Caco-2 (cell line): ENCODE measurements around the gene GNG3. TPM values are rescaled to one million over a fixed set of nuclear protein-coding genes. Genes with fewer than 3 reads are reported as not detected.

Source experiments
- BruUV-seq: library from RNA; stranded (reverse); fragments of 400-500 nt; replicated peaks from 2 replicates; lab custom pipeline; 2021; lab: Mats Ljungman, UMichigan
- CTCF ChIA-PET: fragments of 300-600 bp; sonication (Branson Sonifier 250); formaldehyde crosslinking; loops from one replicate; lab custom pipeline; 2022; ENCODE audit warnings: antibody characterized with exemption; lab: Charles Lee
- POLR2A ChIA-PET: fragments of 300-600 bp; sonication (Branson Sonifier 250); formaldehyde crosslinking; loops from one replicate; lab custom pipeline; 2022; ENCODE audit warnings: antibody characterized with exemption; lab: Charles Lee
- DNase-seq, 2 experiments: peaks; one replicate each; pipeline versions ENCODE4 v3.0.0 to v3.0.0-alpha.2; 2020 to 2022
- H3K27me3 ChIP-seq: replicated peaks from 2 replicates; pipeline ENCODE4 v1.6.0; 2011; ENCODE audit warnings: low read length; ENCODE audit not compliant: control insufficient read depth, insufficient read depth
- H3K36me3 ChIP-seq: 2 replicates; pipeline ENCODE4 v1.5.1; 2011; ENCODE audit warnings: low read length; ENCODE audit not compliant: control insufficient read depth, insufficient read depth
- H3K4me1 ChIP-seq: fragments of 250-450 bp; sonication (Bioruptor Pico); 2 replicates; pipeline ENCODE4 v1.5.1; 2020; ENCODE audit warnings: mild to moderate bottlenecking
- H3K4me3 ChIP-seq: 2 replicates; pipeline ENCODE4 v1.5.1; 2011; ENCODE audit warnings: low read depth, mild to moderate bottlenecking, control low read depth, low read length
- H3K9me3 ChIP-seq: fragments of 250-450 bp; sonication (Bioruptor Pico); 2 replicates; pipeline ENCODE4 v1.5.1; 2020; ENCODE audit warnings: mild to moderate bottlenecking, moderate library complexity
- H3K27ac Mint-ChIP-seq: one replicate; pipeline ENCODE4 v1.8.0; 2022; ENCODE audit warnings: mixed read lengths; ENCODE audit not compliant: unreplicated experiment
- H3K27me3 Mint-ChIP-seq: one replicate; pipeline ENCODE4 v1.8.0; 2022; ENCODE audit warnings: mixed read lengths; ENCODE audit not compliant: insufficient read depth, unreplicated experiment
- H3K36me3 Mint-ChIP-seq: one replicate; pipeline ENCODE4 v1.8.0; 2022; ENCODE audit warnings: mild to moderate bottlenecking, mixed read lengths; ENCODE audit not compliant: insufficient read depth, unreplicated experiment
- H3K4me1 Mint-ChIP-seq: one replicate; pipeline ENCODE4 v1.8.0; 2022; ENCODE audit warnings: low read depth, mixed read lengths; ENCODE audit not compliant: unreplicated experiment
- H3K4me3 Mint-ChIP-seq: one replicate; pipeline ENCODE4 v1.8.0; 2022; ENCODE audit warnings: mild to moderate bottlenecking, moderate library complexity, mixed read lengths; ENCODE audit not compliant: unreplicated experiment
- H3K9me3 Mint-ChIP-seq: one replicate; pipeline ENCODE4 v1.8.0; 2022; ENCODE audit warnings: mixed read lengths; ENCODE audit not compliant: unreplicated experiment
- intact Hi-C: fragments of 100-400 bp; cut with micrococcal nuclease; formaldehyde crosslinking; loops from one replicate; pipeline ENCODE4 v1.10.0; 2022; ENCODE audit not compliant: unreplicated experiment
- total RNA-seq: library from RNA; stranded (reverse); gene quantifications from 2 replicates; pipeline ENCODE4 v1.2.3, GENCODE V29; 2022
- TF ChIP-seq, protein P1 (sequence below), 2 experiments: fragments of 200-600 bp in 1 of 2; IDR thresholded peaks; 1 replicate in 1 of 2; 2 replicates in 1 of 2; pipeline versions ENCODE4 v1.5.1 to v1.8.0; 2011 to 2022; ENCODE audit warnings: antibody characterized with exemption in 1 of 2, control low read depth in 1 of 2, inconsistent platforms in 1 of 2, low read depth in 1 of 2, low read length in 1 of 2, mild to moderate bottlenecking in 1 of 2, moderate library complexity in 1 of 2; ENCODE audit not compliant: insufficient read depth in 1 of 2, severe bottlenecking in 1 of 2, unreplicated experiment in 1 of 2

The GNG3 gene
- total RNA-seq, 1 experiment from 2014 or later: not detected

DNA sequence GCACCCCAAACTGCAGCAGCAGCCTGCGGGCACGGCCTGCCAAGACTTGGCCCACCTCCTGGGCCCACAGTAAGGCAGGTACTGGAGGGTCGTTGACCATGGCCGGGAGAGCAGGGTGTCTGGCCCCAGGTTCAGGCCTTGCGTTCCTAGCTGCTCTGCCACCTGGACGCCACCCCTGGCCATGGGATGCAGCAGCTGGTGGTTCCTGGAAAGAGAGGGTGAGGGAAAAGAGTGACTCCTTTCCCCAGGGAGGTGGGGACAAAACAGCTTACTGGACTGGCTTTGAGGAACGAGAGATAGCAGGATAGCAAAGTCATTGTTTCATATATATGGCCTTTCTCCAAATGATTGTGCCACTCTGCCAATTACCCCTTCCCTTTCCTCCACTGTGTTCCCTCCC, 2.1 kb upstream of the GNG3 start:
- H3K9me3 Mint-ChIP-seq: no peaks in the 10 kb centered on the region
- Histone ChIP-seq H3K9me3 (no peaks in the 10 kb centered on the region), H3K4me1 (peaks cover 9% of the 10 kb centered on the region; the same call in 1 of the 2 replicates), H3K4me3 (peak overlapping the region; percentile 55), H3K27me3 (no peaks in the 10 kb centered on the region), H3K36me3 (peaks cover 1% of the 10 kb centered on the region; the same call in 1 of the 2 replicates)
- DNase-seq: no peak
- POLR2A ChIA-PET: interaction anchor here (0.6 to 1.8 kb wide), 7 partner anchors 22 to 132 kb away, joined by 5 to 18 read pairs (median 6); partner anchors contain the start of genes C11orf98, CSKMT, EEF1G and HNRNPUL2
- peak overlapping the region; percentile 96 for H3K4me3 Mint-ChIP-seq
- CTCF ChIA-PET: interaction anchor here (0.6 to 1.8 kb wide), 7 partner anchors 11 to 197 kb away, joined by 3 to 7 read pairs (median 4); partner anchors contain the start of genes B3GAT3, LBHD1, TAF6L and UQCC3
- TF ChIP-seq, protein P1, sequence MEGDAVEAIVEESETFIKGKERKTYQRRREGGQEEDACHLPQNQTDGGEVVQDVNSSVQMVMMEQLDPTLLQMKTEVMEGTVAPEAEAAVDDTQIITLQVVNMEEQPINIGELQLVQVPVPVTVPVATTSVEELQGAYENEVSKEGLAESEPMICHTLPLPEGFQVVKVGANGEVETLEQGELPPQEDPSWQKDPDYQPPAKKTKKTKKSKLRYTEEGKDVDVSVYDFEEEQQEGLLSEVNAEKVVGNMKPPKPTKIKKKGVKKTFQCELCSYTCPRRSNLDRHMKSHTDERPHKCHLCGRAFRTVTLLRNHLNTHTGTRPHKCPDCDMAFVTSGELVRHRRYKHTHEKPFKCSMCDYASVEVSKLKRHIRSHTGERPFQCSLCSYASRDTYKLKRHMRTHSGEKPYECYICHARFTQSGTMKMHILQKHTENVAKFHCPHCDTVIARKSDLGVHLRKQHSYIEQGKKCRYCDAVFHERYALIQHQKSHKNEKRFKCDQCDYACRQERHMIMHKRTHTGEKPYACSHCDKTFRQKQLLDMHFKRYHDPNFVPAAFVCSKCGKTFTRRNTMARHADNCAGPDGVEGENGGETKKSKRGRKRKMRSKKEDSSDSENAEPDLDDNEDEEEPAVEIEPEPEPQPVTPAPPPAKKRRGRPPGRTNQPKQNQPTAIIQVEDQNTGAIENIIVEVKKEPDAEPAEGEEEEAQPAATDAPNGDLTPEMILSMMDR (IDR thresholded peaks at IDR 0.05; ENCODE audit: insufficient read depth in 1 of 2, low read depth in 1 of 2, low read length in 1 of 2, severe bottlenecking in 1 of 2, unreplicated experiment in 1 of 2): no peak
- no TSS peak for BruUV-seq
- intact Hi-C loops: no loop called here
- H3K4me1 Mint-ChIP-seq: peaks cover 18% of the 10 kb centered on the region
- no peaks in the 10 kb centered on the region for H3K27me3 Mint-ChIP-seq
- peaks cover 77% of the 10 kb centered on the region for H3K36me3 Mint-ChIP-seq
- peak overlapping the region; percentile 97 for H3K27ac Mint-ChIP-seq

DNA sequence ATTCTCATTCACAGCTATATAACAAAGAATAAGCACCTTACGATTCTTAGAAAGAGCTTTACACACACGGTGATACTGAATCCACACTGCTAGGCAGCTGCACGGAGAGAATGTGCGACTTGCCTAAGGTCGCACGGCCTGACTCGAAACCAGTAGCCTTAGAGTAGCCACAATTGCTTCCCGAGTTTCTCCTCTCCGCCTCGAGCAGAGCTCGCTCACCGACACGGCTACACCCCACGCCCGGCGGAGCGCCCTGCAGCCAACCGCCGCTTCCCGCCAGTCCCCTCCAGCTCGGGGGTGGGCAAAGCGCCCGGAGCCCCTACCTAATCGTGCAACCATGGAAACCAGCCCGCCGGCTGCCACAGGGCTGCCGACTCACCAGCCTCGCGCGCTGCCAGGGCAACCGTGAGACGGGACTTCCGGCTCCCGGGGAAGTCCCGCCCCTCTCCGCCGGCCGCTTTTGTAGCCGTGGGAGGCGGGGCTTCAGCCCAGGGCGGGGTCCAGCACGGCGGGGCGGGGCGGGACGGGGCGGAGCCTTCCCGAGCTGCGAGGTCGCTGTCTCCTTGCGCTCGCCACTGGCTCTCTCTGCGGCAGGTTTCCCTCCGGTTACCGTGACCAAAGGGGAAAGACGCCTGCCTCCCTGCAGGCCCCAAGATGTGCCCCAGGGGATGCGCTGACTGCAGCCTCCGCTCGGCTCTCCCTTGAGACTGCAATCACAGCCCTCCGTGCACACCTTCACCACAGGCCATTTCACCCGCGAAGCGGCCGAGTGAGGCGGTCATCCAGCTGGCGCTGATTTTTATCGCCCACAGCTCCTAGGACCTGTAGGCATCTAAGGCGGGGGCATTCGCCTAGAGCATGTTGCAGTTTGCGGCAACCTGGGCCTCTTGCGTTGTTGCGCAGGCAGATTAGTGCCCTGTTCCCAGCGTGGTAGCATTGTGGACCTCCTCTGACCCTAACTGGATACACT, 1.3 kb upstream of the GNG3 start:
- H3K9me3 Mint-ChIP-seq: no peaks in the 10 kb centered on the region
- TF ChIP-seq, protein P1 (IDR thresholded peaks at IDR 0.05; ENCODE audit: insufficient read depth in 1 of 2, low read depth in 1 of 2, low read length in 1 of 2, severe bottlenecking in 1 of 2, unreplicated experiment in 1 of 2): no peak
- no peaks in the 10 kb centered on the region for H3K27me3 ChIP-seq
- CTCF ChIA-PET: interaction anchor here (0.6 to 1.8 kb wide), 11 partner anchors 12 to 1252 kb away, joined by 3 to 7 read pairs (median 4); partner anchors contain the start of genes B3GAT3, HNRNPUL2, LBHD1 and TAF6L
- H3K4me3 Mint-ChIP-seq: peak overlapping the region; percentile 96
- H3K9me3 ChIP-seq: no peaks in the 10 kb centered on the region
- H3K4me1 Mint-ChIP-seq: peaks cover 18% of the 10 kb centered on the region
- peaks cover 79% of the 10 kb centered on the region for H3K36me3 Mint-ChIP-seq
- DNase-seq: peak; percentile 91 to 95
- peak overlapping the region; percentile 55 for H3K4me3 ChIP-seq
- H3K4me1 ChIP-seq: peaks cover 9% of the 10 kb centered on the region; the same call in 1 of the 2 replicates
- BruUV-seq: TSS peak; percentile 20
- intact Hi-C loops: no loop called here
- POLR2A ChIA-PET: interaction anchor here (0.6 to 1.8 kb wide), 10 partner anchors 21 to 132 kb away, joined by 3 to 18 read pairs (median 5); partner anchors contain the start of genes C11orf98, CSKMT, EEF1G and HNRNPUL2
- H3K36me3 ChIP-seq: peaks cover 1% of the 10 kb centered on the region; the same call in 1 of the 2 replicates
- H3K27ac Mint-ChIP-seq: peak overlapping the region; percentile 97
- H3K27me3 Mint-ChIP-seq: no peaks in the 10 kb centered on the region

DNA sequence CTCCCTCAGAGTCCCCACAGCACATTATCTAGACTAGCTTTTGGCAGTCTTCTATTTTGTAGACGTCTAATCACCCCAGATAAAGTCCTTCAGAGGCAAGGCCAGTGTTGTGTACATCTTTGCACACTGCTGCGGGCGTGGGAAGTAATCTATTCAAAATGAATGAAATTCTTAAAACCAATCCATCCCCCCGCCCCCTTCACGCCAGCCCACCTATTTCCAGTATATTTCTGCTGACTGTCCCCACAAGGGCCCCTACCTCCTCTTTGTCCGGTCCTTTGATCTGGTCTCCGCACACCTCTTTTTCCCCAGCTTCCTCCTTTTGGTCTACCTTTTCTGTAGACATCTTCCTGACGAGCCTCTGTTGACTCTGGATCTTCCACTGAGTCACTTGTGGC, 627 bp upstream of the GNG3 start:
- Histone ChIP-seq H3K9me3 (no peaks in the 10 kb centered on the region), H3K36me3 (peaks cover 1% of the 10 kb centered on the region; the same call in 1 of the 2 replicates), H3K27me3 (no peaks in the 10 kb centered on the region), H3K4me1 (peaks cover 9% of the 10 kb centered on the region; the same call in 1 of the 2 replicates), H3K4me3 (no peak overlapping the region)
- intact Hi-C loops: no loop called here
- CTCF ChIA-PET: interaction anchor here (0.6 to 1.8 kb wide), 5 partner anchors 12 to 1253 kb away, joined by 3 to 7 read pairs (median 4); partner anchors contain the start of genes HNRNPUL2, TAF6L and ZBTB3
- POLR2A ChIA-PET: interaction anchor here (0.6 to 1.8 kb wide), 8 partner anchors 20 to 1630 kb away, joined by 3 to 18 read pairs (median 4); partner anchors contain the start of genes C11orf98, CSKMT, EEF1G and HNRNPUL2
- no TSS peak for BruUV-seq
- TF ChIP-seq, protein P1 (IDR thresholded peaks at IDR 0.05; ENCODE audit: insufficient read depth in 1 of 2, low read depth in 1 of 2, low read length in 1 of 2, severe bottlenecking in 1 of 2, unreplicated experiment in 1 of 2): no peak
- H3K27me3 Mint-ChIP-seq: no peaks in the 10 kb centered on the region
- peaks cover 79% of the 10 kb centered on the region for H3K36me3 Mint-ChIP-seq
- H3K4me1 Mint-ChIP-seq: peaks cover 18% of the 10 kb centered on the region
- H3K27ac Mint-ChIP-seq: peak overlapping the region; percentile 97
- DNase-seq: no peak
- H3K4me3 Mint-ChIP-seq: peak overlapping the region; percentile 96
- no peaks in the 10 kb centered on the region for H3K9me3 Mint-ChIP-seq
